NT2/D1 (cell line): ENCODE measurements around the gene XRN1.

Source experiments
- SUZ12 ChIP-seq: IDR thresholded peaks from 2 replicates; pipeline ENCODE4 v1.6.1; 2011; ENCODE audit not compliant: insufficient read length, insufficient read depth; ENCODE audit errors: extremely low read depth
- YY1 ChIP-seq: IDR thresholded peaks from 2 replicates; pipeline ENCODE4 v1.6.1; 2011; ENCODE audit not compliant: insufficient read length, insufficient read depth
- ZNF274 ChIP-seq: IDR thresholded peaks from 2 replicates; pipeline ENCODE4 v1.6.1; 2011; ENCODE audit warnings: mild to moderate bottlenecking, low read depth, low read length

- TF ChIP-seq ZNF274 = no peak
- TF ChIP-seq YY1 = no peak
- TF ChIP-seq SUZ12 = no peak
These were observed 23.1 kb downstream of the XRN1 start for GRCh38 chr3:142424754-142425153.
